Colonic mucosa (tissue), 4 donors: ENCODE data around the gene E2F4. TPM values are rescaled to one million over a fixed set of nuclear protein-coding genes. Genes with fewer than 3 reads are reported as not detected.

ENCODE experiments used
- DNase-seq: peaks from one replicate; pipeline ENCODE4 v3.0.0-alpha.2; 2020
- H3K27ac ChIP-seq: fragments of 200-600 bp; one replicate; pipeline ENCODE4 v1.8.0; 2021
- H3K27me3 ChIP-seq: fragments of 200-600 bp; one replicate; pipeline ENCODE4 v1.8.0; 2021
- H3K36me3 ChIP-seq: fragments of 200-600 bp; one replicate; pipeline ENCODE4 v1.8.0; 2021
- H3K4me1 ChIP-seq: fragments of 200-600 bp; one replicate; pipeline ENCODE4 v1.8.0; 2021; ENCODE audit warnings: mild to moderate bottlenecking
- H3K4me3 ChIP-seq: fragments of 200-600 bp; one replicate; pipeline ENCODE4 v1.8.0; 2021
- H3K9ac ChIP-seq, 2 donors: one replicate each; pipeline ENCODE4 v1.7.0; 2013; ENCODE audit warnings: control low read depth in 2 of 2, low read depth in 2 of 2, low read length in 2 of 2
- H3K9me3 ChIP-seq: fragments of 200-600 bp; one replicate; pipeline ENCODE4 v1.8.0; 2021
- CTCF ChIP-seq: fragments of 200-600 bp; IDR thresholded peaks from one replicate; pipeline ENCODE4 v1.8.0; 2022; ENCODE audit warnings: antibody characterized with exemption, mild to moderate bottlenecking
- intact Hi-C: fragments of 100-400 bp; cut with DNase I; formaldehyde crosslinking; loops from one replicate; pipeline ENCODE4 v1.14.1; 2022
- total RNA-seq, 2 donors: library from RNA; stranded (reverse); fragmentation: NEBNext Ultra II Directional in 1 of 2; extraction: Animal tissue kit (Norgen Biotek cat#: 25700) in 1 of 2; gene quantifications; one replicate each; pipeline ENCODE4 v1.2.1, GENCODE V29; 2021
- donor health status: healthy.
- donor health status: DM: no; HTN: no; CAD: no.
- donor health status: DM: no; HTN: no; CAD: no.

Gene E2F4
- total RNA-seq, 2 donors from 2014 or later = 53.3 to 89.0 TPM

- Histone ChIP-seq H3K9me3 (no peaks in the 10 kb centered on the region), H3K27me3 (no peaks in the 10 kb centered on the region), H3K4me1 (peaks cover 11% of the 10 kb centered on the region), H3K36me3 (no peaks in the 10 kb centered on the region), H3K4me3 (peak overlapping the region; percentile 67), H3K27ac (no peak overlapping the region), H3K9ac (peak overlapping the region in 1 of 2 donors; percentile 77)
- TF ChIP-seq CTCF = peak; percentile 80
- peak; percentile 94 for DNase-seq
- intact Hi-C loops = loop anchor here (10.0 kb wide), 1 partner anchor 210 kb away; no protein-coding TSS in a partner anchor
These were observed 6.8 kb upstream of the E2F4 start for GRCh38 chr16:67184995-67185650.

- no peak overlapping the region for H3K4me3 ChIP-seq
- intact Hi-C loops = loop anchor here (10.0 kb wide), 1 partner anchor 211 kb away; no protein-coding TSS in a partner anchor
These were observed 6.3 kb upstream of the E2F4 start for GRCh38 chr16:67185651-67186134.

GRCh38 chr16:67186550-67186950 is 5.4 kb upstream of the E2F4 start:
- no peaks in the 10 kb centered on the region for H3K27me3 ChIP-seq
- intact Hi-C loops = loop anchor here (10.0 kb wide), 1 partner anchor 212 kb away; no protein-coding TSS in a partner anchor
- H3K4me3 ChIP-seq = no peak overlapping the region
- no peak for DNase-seq
- no peak overlapping the region for H3K9ac ChIP-seq
- H3K4me1 ChIP-seq = peaks cover 14% of the 10 kb centered on the region
- no peak for TF ChIP-seq CTCF
- H3K27ac ChIP-seq = no peak overlapping the region
- H3K36me3 ChIP-seq = no peaks in the 10 kb centered on the region
- no peaks in the 10 kb centered on the region for H3K9me3 ChIP-seq

More at GRCh38 chr16:67185651-67186134, 6.3 kb upstream of the E2F4 start:
- no peak overlapping the region for H3K27ac ChIP-seq
- no peaks in the 10 kb centered on the region for H3K27me3 ChIP-seq
- H3K36me3 ChIP-seq = no peaks in the 10 kb centered on the region
- H3K4me1 ChIP-seq = peaks cover 11% of the 10 kb centered on the region
- DNase-seq = no peak
- no peak for TF ChIP-seq CTCF
- no peaks in the 10 kb centered on the region for H3K9me3 ChIP-seq
- peak overlapping the region in 1 of 2 donors; percentile 46 for H3K9ac ChIP-seq

- no peak for TF ChIP-seq CTCF
- H3K4me1 ChIP-seq = peaks cover 16% of the 10 kb centered on the region
- no peak overlapping the region for H3K27ac ChIP-seq
- H3K36me3 ChIP-seq = no peaks in the 10 kb centered on the region
- no peaks in the 10 kb centered on the region for H3K27me3 ChIP-seq
- no peak overlapping the region for H3K9ac ChIP-seq
- intact Hi-C loops = loop anchor here (10.0 kb wide), 1 partner anchor 213 kb away; no protein-coding TSS in a partner anchor
- no peak for DNase-seq
- H3K9me3 ChIP-seq = no peaks in the 10 kb centered on the region
- H3K4me3 ChIP-seq = no peak overlapping the region
These were observed 4.6 kb upstream of the E2F4 start for GRCh38 chr16:67187175-67187890.

GRCh38 chr16:67188323-67188722 is 3.6 kb upstream of the E2F4 start:
- no peak overlapping the region for H3K27ac ChIP-seq
- peaks cover 24% of the 10 kb centered on the region for H3K4me1 ChIP-seq
- no peak for TF ChIP-seq CTCF
- H3K36me3 ChIP-seq = no peaks in the 10 kb centered on the region
- intact Hi-C loops = loop anchor here (10.0 kb wide), 1 partner anchor 214 kb away; no protein-coding TSS in a partner anchor
- H3K4me3 ChIP-seq = no peak overlapping the region
- no peak overlapping the region for H3K9ac ChIP-seq
- no peaks in the 10 kb centered on the region for H3K27me3 ChIP-seq
- H3K9me3 ChIP-seq = no peaks in the 10 kb centered on the region
- no peak for DNase-seq
